DMS53 treated with DMSO at 0.1 percent for 48 hours (cell line): ENCODE measurements around the gene TRAF6.
"Not testable (repeated sequence)": the region's sequence is repeated elsewhere in the genome, so short reads cannot be mapped to it uniquely, and the experiment has no call there.

ENCODE experiments used
- DNase-seq: peaks from one replicate; lab custom pipeline; 2025; ENCODE audit not compliant: unreplicated experiment; lab: John Stamatoyannopoulos, UW

Gene TRAF6

DNA sequence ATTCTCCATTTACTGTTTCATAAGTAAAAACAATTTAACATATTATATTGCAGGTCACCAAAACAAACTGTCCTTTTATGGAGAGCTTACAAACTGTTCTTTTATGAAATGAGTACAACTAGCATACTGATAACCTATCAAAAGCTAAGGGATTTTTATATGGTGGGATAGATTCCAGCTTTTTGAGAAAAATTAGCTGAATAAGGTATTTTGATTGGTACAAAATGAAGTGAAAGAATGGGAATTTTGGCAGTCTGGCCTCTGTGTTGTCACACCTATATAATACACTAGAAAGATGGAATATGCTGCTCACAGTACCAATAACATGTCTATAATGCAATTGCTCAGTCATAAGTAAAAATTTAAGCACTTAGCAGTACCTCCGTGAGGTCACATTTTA, 11.4 kb downstream of the TRAF6 start:
- DNase-seq: no peak

GRCh38 chr11:36493332-36493731, 16.7 kb downstream of the TRAF6 start:
- DNase-seq: no peak

DNA sequence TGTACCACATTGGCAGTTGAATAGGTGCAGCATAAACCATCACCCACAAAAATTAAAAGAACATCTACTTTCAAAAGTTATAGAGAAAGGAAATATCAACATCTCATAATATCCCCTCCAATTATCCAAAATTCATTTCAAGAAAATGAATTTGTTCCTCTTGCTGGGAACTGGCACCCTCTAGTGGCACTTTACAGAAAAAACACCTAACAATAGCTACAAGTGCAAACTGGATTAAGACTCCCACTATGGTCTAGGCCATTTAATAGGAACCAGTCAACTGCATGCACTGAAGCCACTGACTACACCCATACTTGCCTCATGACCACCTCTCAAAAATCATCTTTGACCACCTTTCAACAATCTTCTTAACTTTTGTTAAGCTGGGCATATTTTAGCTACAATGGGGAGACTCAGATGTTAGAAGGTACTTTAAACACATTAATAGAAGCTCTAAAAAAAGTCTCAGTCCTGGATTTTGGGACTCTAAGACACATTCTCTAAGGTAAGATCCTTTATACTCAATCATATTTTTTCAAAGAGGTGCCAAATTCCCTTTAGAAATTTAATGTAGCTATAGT, 17.3 kb downstream of the TRAF6 start:
- DNase-seq: no peak

GRCh38 chr11:36490026-36490806, 19.9 kb downstream of the TRAF6 start:
- DNase-seq: no peak

- DNase-seq: no peak
These were observed 22.0 kb downstream of the TRAF6 start for GRCh38 chr11:36488096-36488495.

DNA sequence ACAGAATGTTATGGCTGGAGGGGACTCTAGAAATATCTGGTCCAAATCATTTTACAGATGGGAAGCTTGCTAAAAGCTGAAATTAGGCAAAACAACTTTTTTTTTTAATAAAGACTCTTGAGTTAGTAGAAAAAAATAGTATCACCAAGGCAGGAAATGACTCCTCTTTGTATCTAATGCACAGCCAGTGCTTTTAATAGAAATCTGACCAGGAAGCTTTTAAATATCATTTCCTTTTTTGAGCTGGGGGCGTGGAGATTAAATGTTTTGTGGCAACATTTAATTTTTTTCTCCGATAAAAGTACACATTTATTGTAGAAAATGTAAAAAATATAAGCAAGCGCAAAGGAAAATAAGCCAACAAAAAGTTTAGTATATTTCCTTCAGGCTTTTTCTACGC, 22.5 kb downstream of the TRAF6 start:
- DNase-seq: no peak

- DNase-seq: no peak
These were observed 24.6 kb downstream of the TRAF6 start for GRCh38 chr11:36485298-36486002.

- DNase-seq: not testable (repeated sequence)
These were observed 27.0 kb downstream of the TRAF6 start for GRCh38 chr11:36483042-36483441.

DNA sequence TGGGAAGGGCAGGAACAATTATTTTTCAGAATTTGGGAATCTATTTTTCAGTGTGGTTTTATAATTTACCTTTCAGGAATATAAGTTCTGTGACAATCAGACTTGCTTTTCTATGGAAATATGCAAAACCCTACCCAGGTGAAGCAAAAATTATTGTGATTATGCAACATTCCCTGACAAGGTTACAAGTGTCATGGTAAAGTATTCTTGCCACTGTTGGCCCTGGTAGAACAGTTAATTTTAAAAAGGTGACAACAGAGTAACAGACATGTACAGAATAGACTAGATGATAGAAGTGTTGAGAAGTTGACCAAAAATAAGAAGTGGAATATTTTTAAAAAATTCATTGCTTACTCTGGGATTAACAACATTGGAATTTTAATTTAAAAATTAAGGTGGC, 29.2 kb downstream of the TRAF6 start:
- DNase-seq: no peak

- DNase-seq: peak; percentile 51
These were observed 31.3 kb downstream of the TRAF6 start for GRCh38 chr11:36478700-36479329.

DNA sequence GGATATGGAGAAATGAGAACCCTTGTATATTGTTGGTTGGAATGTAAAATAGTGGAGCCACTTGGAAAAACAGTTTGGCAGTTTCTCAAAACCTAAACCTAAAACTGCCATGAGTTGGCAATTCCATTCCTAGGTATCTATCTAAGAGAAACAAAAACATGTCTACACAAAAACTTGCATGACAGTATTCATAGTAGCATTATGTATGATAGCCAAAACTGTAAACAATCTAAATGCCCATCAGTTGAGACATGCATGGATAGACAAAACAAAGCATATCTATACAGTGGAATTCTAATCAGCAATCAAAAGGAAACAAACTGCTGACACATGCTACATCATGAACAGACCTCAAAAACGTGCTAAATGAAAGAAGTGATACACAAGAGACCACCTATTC, 34.9 kb downstream of the TRAF6 start:
- DNase-seq: no peak

DNA sequence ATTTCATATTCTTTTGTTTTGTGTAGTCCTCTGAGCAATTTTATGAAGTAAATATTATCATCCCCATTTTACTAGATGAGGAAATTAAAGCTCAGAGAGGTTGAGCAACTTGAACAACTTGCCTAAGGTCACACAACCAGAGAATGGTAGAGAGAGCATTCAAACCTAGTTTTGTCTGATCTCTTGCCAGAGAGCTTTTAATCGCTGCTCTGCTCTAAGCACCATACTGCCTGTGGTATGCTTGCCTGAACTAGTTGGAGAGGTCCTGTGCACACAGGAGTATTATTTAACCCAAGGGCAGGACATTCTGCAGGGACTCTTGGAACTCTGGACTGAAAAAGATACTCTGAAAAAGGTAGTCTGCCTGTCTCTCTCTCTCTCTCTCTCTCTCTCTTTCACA, 38.5 kb downstream of the TRAF6 start:
- DNase-seq: no peak

DNA sequence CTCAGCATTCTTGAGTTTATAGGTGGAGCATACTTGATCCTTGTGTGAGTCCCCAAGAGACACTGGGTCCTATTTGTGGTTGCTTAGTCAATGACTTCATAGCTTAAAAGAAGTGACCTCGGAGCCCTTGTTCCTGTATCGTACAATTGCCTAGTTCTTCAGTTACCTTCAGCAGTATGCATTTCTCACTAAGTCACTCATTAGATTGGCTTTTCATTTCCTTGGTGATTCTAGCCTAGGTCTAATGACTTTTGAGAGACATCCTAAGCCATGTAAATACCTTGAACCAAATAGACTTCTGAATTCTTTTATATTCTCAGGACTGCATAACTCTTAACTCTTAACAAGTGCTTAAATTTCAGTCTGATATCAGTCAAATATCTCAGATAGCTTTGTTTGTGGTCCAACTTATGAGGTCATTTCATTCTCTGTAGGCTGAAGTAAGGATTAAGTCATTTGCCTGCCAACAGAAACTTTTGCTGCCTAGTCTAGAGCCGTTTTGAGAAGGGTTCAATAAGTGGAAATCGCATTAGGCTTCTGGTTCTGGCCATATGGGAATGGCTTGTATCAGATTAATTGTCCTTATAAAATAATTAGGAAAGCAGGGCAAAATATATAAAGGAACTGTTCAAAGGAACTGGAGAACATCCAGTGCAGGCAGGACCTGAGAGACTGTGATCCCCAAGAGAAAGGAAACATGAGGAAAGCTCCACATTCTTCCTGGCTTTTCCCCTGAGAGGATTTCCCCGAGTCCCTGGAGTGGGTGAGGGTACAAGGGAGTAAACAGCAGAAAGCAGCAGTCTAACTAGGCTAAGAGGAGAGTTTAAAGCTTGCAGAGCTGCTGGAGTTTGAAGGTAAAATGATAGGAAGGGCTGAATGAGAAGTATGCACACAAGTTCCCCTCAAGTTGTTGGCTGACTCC, 39.9 kb downstream of the TRAF6 start:
- no peak for DNase-seq

GRCh38 chr11:36469063-36469462, 41.0 kb downstream of the TRAF6 start:
- no peak for DNase-seq

DNA sequence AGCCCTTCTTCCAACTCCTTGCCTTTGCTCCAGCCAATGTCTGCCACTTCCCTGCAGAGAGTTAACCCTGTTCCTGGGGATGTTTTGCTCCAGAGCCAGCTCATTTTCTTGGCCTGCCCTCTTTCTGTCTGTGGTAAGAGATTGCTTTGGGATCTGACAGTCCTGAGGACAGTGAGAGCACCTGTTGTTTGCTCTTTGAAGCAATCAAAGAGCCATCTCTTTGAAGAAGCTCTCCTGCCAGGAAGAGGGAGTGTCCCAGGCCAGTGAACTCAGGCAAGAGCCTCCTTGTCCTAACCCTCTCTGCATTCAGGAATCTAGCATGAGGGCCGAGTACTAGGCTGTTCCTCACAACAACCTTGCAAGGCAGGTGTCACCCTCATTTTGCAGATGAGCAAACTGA, 42.2 kb downstream of the TRAF6 start:
- DNase-seq: peak; percentile 53

DNA sequence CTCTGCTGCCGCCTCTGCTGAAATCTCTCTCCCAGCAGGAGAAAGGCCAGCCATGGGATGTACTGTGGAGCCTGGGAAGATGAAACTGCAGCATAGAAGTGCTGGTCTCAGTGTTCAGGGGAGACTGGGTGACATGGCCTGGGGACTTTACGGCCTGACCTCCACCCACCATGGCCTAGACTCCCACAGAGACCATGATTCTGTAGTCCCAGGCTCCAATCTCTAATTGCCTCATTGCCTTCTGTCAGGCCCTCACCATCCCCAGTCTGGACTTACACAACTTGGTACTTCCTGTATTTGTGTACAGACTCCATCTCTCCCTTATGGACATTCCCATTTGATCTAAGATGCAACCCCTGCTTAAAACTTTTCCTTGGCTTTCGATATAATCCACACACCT, 43.1 kb downstream of the TRAF6 start:
- no peak for DNase-seq

- DNase-seq: peak; percentile 37
These were observed 44.5 kb downstream of the TRAF6 start for GRCh38 chr11:36465449-36466163.

GRCh38 chr11:36464720-36465119, 45.4 kb downstream of the TRAF6 start:
- DNase-seq: no peak

DNA sequence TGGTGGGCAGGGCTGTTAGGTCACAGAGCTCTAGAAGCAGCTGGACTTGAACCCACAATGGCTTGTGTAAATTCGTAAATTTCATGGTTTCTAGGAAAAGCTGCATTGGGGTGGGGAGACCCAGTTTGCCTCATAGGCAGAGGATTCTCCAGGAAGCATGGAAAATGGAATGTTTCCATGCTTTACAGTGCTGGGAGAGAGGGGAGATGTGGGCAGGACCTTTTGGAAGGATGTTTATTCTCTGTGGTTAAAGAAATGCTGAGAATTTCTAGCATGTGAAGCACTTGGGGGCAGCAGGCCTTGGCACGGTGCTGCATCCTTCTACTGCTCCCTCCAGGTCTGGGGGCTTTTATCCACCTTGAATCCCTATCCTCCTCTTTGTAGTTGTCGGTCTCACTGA, 46.3 kb downstream of the TRAF6 start:
- DNase-seq: no peak

DNA sequence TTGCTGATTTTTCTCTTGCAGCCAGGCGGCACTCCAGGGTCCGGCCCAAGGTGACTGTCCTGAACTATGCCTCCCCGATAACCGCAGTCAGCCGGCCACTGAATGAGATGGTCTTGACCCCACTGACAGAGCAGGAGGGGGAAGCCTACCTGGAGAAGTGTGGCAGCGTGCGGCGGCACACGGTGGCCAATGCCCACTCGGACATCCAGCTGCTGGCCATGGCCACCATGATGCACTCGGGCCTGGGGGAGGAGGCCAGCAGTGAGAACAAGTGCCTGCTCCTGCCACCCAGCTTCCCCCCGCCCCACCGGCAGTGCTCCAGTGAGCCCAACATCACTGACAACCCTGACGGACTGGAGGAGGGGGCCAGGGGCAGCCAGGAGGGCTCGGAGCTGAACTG, 47.8 kb downstream of the TRAF6 start:
- DNase-seq: no peak
